GM12878 (cell line): ENCODE data around the gene STX10. TPM values are rescaled to one million over a fixed set of nuclear protein-coding genes. Genes with fewer than 3 reads are reported as not detected.
A peak's percentile ranks its signal among the peaks of the same experiment; 100 is the strongest.

Experiments used
- ATAC-seq: fragments of 200-7000 bp; cut with Tn5 transposase; 3 replicates; pipeline ENCODE4 v1.9.1; 2020; ENCODE audit warnings: mild to moderate bottlenecking, moderate library complexity
- BruUV-seq: library from RNA; stranded (reverse); fragments of 400-500 nt; replicated peaks from 2 replicates; lab custom pipeline; 2021; lab: Mats Ljungman, UMichigan
- CTCF ChIA-PET: fragments of 300-600 bp; sonication (Branson Sonifier 250); formaldehyde crosslinking; extraction: SDS; loops from one replicate; lab custom pipeline; 2021; ENCODE audit warnings: inconsistent platforms; lab: Yijun Ruan, JAX
- POLR2A ChIA-PET: fragments of 350-600 bp; formaldehyde crosslinking; extraction: SDS; loops from one replicate; lab custom pipeline; 2021; ENCODE audit warnings: inconsistent platforms; lab: Charles Lee
- RAD21 ChIA-PET: fragments of 300-600 bp; sonication (Branson Sonifier 250); formaldehyde crosslinking; loops from one replicate; lab custom pipeline; 2023; ENCODE audit warnings: antibody characterized with exemption; ENCODE audit not compliant: unreplicated experiment; lab: Charles Lee
- SMC1A ChIA-PET: fragments of 300-600 bp; sonication (Branson Sonifier 250); formaldehyde crosslinking; loops from one replicate; lab custom pipeline; 2023; ENCODE audit not compliant: unreplicated experiment, uncharacterized antibody; lab: Charles Lee
- DNase-seq: peaks from one replicate; pipeline ENCODE4 v3.0.0-alpha.2; 2011; ENCODE audit warnings: low read depth, low spot score
- FAIRE-seq: peaks from 3 replicates; lab custom pipeline; 2011; peaks lifted over from hg19 to GRCh38; lab: Jason Lieb, UNC
- H2AFZ ChIP-seq: 2 replicates; pipeline ENCODE4 v1.6.0; 2011; ENCODE audit warnings: low read depth, low read length, control low read depth; ENCODE audit not compliant: control insufficient read depth
- H3K27ac ChIP-seq: 2 replicates; pipeline ENCODE4 v1.5.1; 2011; ENCODE audit warnings: control low read depth; ENCODE audit not compliant: control insufficient read depth, insufficient read depth
- H3K27me3 ChIP-seq, 2 experiments: replicated peaks in 1 of 2; 2 replicates each; pipeline versions ENCODE4 v1.6.0 to v1.6.1; 2011; ENCODE audit warnings: low read length in 1 of 2; ENCODE audit not compliant: control insufficient read depth in 2 of 2, insufficient read depth in 2 of 2
- H3K36me3 ChIP-seq, 2 experiments: 2 replicates each; pipeline ENCODE4 v1.5.1; 2011; ENCODE audit warnings: low read length in 1 of 2; ENCODE audit not compliant: control insufficient read depth in 2 of 2, insufficient read depth in 2 of 2
- H3K4me1 ChIP-seq: 2 replicates; pipeline ENCODE4 v1.6.1; 2011; ENCODE audit warnings: mild to moderate bottlenecking, low read length, moderate library complexity, mixed read lengths; ENCODE audit not compliant: control insufficient read depth, insufficient read depth
- H3K4me2 ChIP-seq: 2 replicates; pipeline ENCODE4 v1.6.0; 2011; ENCODE audit warnings: control low read depth; ENCODE audit not compliant: control insufficient read depth, insufficient read depth
- H3K4me3 ChIP-seq: fragments of 200-600 bp; sonication (generic); 2 replicates; pipeline ENCODE4 v1.5.1; 2016
- H3K79me2 ChIP-seq: 2 replicates; pipeline ENCODE4 v1.6.0; 2011; ENCODE audit warnings: low read length; ENCODE audit not compliant: control insufficient read depth, insufficient read depth
- H3K9ac ChIP-seq: 2 replicates; pipeline ENCODE4 v1.8.0; 2011; ENCODE audit warnings: low read length, control low read depth, mixed read lengths; ENCODE audit not compliant: control insufficient read depth, insufficient read depth
- H3K9me3 ChIP-seq: replicated peaks from 3 replicates; pipeline ENCODE4 v1.5.1; 2011; ENCODE audit warnings: mild to moderate bottlenecking, low read length; ENCODE audit not compliant: control insufficient read depth, insufficient read depth
- H4K20me1 ChIP-seq: 2 replicates; pipeline ENCODE4 v1.6.0; 2011; ENCODE audit not compliant: control insufficient read depth, insufficient read depth
- ASH2L ChIP-seq: fragments of 300-600, 200-600 bp; sonication (generic); IDR thresholded peaks from 2 replicates; pipeline ENCODE4 v1.6.1; 2017; ENCODE audit warnings: low read depth, mild to moderate bottlenecking, borderline replicate concordance
- EP300 ChIP-seq, 2 experiments: fragments of 150-350 bp in 1 of 2; IDR thresholded peaks; 2 replicates each; pipeline ENCODE4 v1.6.1; 2011 to 2012; ENCODE audit warnings: low read depth in 2 of 2, low read length in 2 of 2, borderline replicate concordance in 1 of 2, improper control_type of control experiment in 1 of 2, inconsistent platforms in 1 of 2; ENCODE audit not compliant: control insufficient read depth in 1 of 2
- ETV6 ChIP-seq, 2 experiments: fragments of 450-650 bp in 1 of 2; IDR thresholded peaks in 1 of 2; conservative IDR thresholded peaks in 1 of 2; 2 replicates each; pipeline ENCODE4 v1.6.1; 2014; ENCODE audit warnings: antibody characterized with exemption in 1 of 2, borderline replicate concordance in 1 of 2, low read depth in 1 of 2, mild to moderate bottlenecking in 1 of 2, moderate library complexity in 1 of 2
- FOS ChIP-seq: IDR thresholded peaks from 3 replicates; pipeline ENCODE4 v1.6.1; 2011; ENCODE audit warnings: borderline replicate concordance; ENCODE audit not compliant: insufficient read length; ENCODE audit errors: extremely low read depth
- GATAD2B ChIP-seq: fragments of 450-650 bp; conservative IDR thresholded peaks from 2 replicates; pipeline ENCODE4 v1.6.1; 2017; ENCODE audit warnings: low read depth, mild to moderate bottlenecking, moderate library complexity
- HDAC6 ChIP-seq: fragments of 200-600 bp; sonication (generic); IDR thresholded peaks from one replicate; pipeline ENCODE4 v1.8.0; 2017; ENCODE audit warnings: antibody characterized with exemption; ENCODE audit not compliant: unreplicated experiment
- HDGF ChIP-seq: fragments of 450-650 bp; IDR thresholded peaks from 2 replicates; pipeline ENCODE4 v1.6.1; 2016; ENCODE audit warnings: antibody characterized with exemption
- IRF3 ChIP-seq: fragments of 450-650 bp; IDR thresholded peaks from 2 replicates; pipeline ENCODE4 v1.6.1; 2014; ENCODE audit warnings: mild to moderate bottlenecking
- KAT2A ChIP-seq: conservative IDR thresholded peaks from 2 replicates; pipeline ENCODE4 v1.6.1; 2011; ENCODE audit warnings: low read depth, low read length; ENCODE audit not compliant: control insufficient read depth
- NFXL1 ChIP-seq: fragments of 450-650 bp; IDR thresholded peaks from 2 replicates; pipeline ENCODE4 v1.6.1; 2017; ENCODE audit warnings: antibody characterized with exemption, mild to moderate bottlenecking, borderline replicate concordance
- NR2C2 ChIP-seq: IDR thresholded peaks from 2 replicates; pipeline ENCODE4 v1.6.1; 2011; ENCODE audit warnings: borderline replicate concordance, low read depth; ENCODE audit not compliant: control insufficient read depth, insufficient read length
- PKNOX1 ChIP-seq: fragments of 450-650 bp; IDR thresholded peaks from 2 replicates; pipeline ENCODE4 v1.6.1; 2016; ENCODE audit warnings: mild to moderate bottlenecking
- POLR2A ChIP-seq: IDR thresholded peaks from 2 replicates; pipeline ENCODE4 v1.6.1; 2011; ENCODE audit warnings: low read depth, mild to moderate bottlenecking, low read length
- POU2F2 ChIP-seq: IDR thresholded peaks from 3 replicates; pipeline ENCODE4 v1.6.1; 2011; ENCODE audit warnings: low read depth, mild to moderate bottlenecking, low read length, borderline replicate concordance
- RELA ChIP-seq: fragments of 450-650 bp; IDR thresholded peaks from 2 replicates; pipeline ENCODE4 v1.8.0; 2014; ENCODE audit warnings: borderline replicate concordance; ENCODE audit not compliant: partially characterized antibody
- RFX5 ChIP-seq: IDR thresholded peaks from 2 replicates; pipeline ENCODE4 v1.6.1; 2011; ENCODE audit warnings: low read depth, low read length, improper control_type of control experiment
- SIN3A ChIP-seq: IDR thresholded peaks from 2 replicates; pipeline ENCODE4 v1.6.1; 2012; ENCODE audit warnings: low read depth, low read length, improper control_type of control experiment
- SMARCA5 ChIP-seq: fragments of 450-650 bp; IDR thresholded peaks from 2 replicates; pipeline ENCODE4 v1.6.1; 2017; ENCODE audit warnings: mild to moderate bottlenecking
- SP1 ChIP-seq: IDR thresholded peaks from one replicate; pipeline ENCODE4 v1.6.1; 2011; ENCODE audit warnings: low read depth, low read length
- SRF ChIP-seq, 2 experiments: IDR thresholded peaks; 2 replicates each; pipeline ENCODE4 v1.6.1; 2011; ENCODE audit warnings: low read depth in 2 of 2, low read length in 2 of 2, mild to moderate bottlenecking in 1 of 2, moderate library complexity in 1 of 2
- SUPT20H ChIP-seq: IDR thresholded peaks from 2 replicates; pipeline ENCODE4 v1.6.1; 2011; ENCODE audit warnings: low read depth, mild to moderate bottlenecking, low read length, moderate library complexity, borderline replicate concordance; ENCODE audit not compliant: control insufficient read depth
- ZNF24 ChIP-seq: fragments of 450-650 bp; IDR thresholded peaks from 2 replicates; pipeline ENCODE4 v1.6.1; 2017; ENCODE audit warnings: antibody characterized with exemption, mild to moderate bottlenecking
- WGBS: methylation state at CpG from one replicate; pipeline ENCODE4 v1.1.6; 2016; ENCODE audit warnings: low lambda C conversion rate; ENCODE audit not compliant: insufficient replicate concordance, insufficient coverage; ENCODE audit errors: missing lambda C conversion rate; 5-methylcytosine and 5-hydroxymethylcytosine counted together
- in situ Hi-C: fragments of 300-500 bp; cut with MboI; formaldehyde crosslinking; loops from 9 replicates; pipeline ENCODE4 v1.14.3; 2018; ENCODE audit warnings: mixed read lengths
- intact Hi-C: fragments of 100-400 bp; cut with micrococcal nuclease; formaldehyde crosslinking; loops from one replicate; pipeline ENCODE4 v1.14.2; 2022; ENCODE audit not compliant: unreplicated experiment
- polyA plus RNA-seq, 11 experiments: library from polyadenylated mRNA; depleted of rRNA in 4 of 11; unstranded in 6 of 11; stranded (reverse) in 5 of 11; fragments of >200 nt; fragmentation: Nextera tagmentation in 4 of 11; fragmentation: Illumina TruSeq in 1 of 11; extraction: Ambion mirVana in 4 of 11; extraction: Trizol in 1 of 11; gene quantifications; 1 replicate in 1 of 11; 2 replicates in 10 of 11; pipeline versions ENCODE4 v1.2.1 to v1.2.3, GENCODE V29; 2011 to 2016; ENCODE audit warnings: inconsistent platforms in 2 of 11, missing spikeins in 2 of 11, low read depth in 1 of 11
- total RNA-seq, 4 experiments: library from RNA; depleted of rRNA in 3 of 4; stranded (reverse); fragments of >200 nt in 3 of 4; fragmentation: Illumina TruSeq in 1 of 4; extraction: Trizol in 1 of 4; gene quantifications; 2 replicates each; pipeline versions ENCODE4 v1.2.1 to v1.2.3, GENCODE V29; 2013 to 2021

Gene STX10
- total and polyA plus RNA-seq, 10 of the 15 experiments (the other 5 are each of a cell fraction or from before 2014, with no cell fraction given), result 0.56 to 76.1 (median 47.6) TPM

GRCh38 chr19:13150931-13151604 lies 893 bp upstream of the STX10 start:
- ChIA-PET SMC1A (interaction anchor here (1.2 kb wide), 1 partner anchor 13 kb away, joined by 3 read pairs; no protein-coding TSS in a partner anchor), POLR2A (interaction anchor here (0.7 to 1.7 kb wide), 2 partner anchors 8 to 12 kb away, joined by 3 to 7 read pairs; no protein-coding TSS in a partner anchor), CTCF (interaction anchor here (0.6 to 2.1 kb wide), 4 partner anchors 15 to 113 kb away, joined by 3 to 8 read pairs (median 3); partner anchors contain the start of gene NACC1), RAD21 (interaction anchor here (1.2 to 1.8 kb wide), 3 partner anchors 32 to 110 kb away, joined by 3 to 10 read pairs (median 6); partner anchors contain the start of gene NACC1)
- in situ Hi-C loops, result loop anchor here (10.0 to 25.0 kb wide), 3 partner anchors 694 to 1564 kb away; partner anchors contain the start of genes ACP5 and ZNF627
- intact Hi-C loops, result loop anchor here (2.0 to 10.0 kb wide), 4 partner anchors 32 to 854 kb away; partner anchors contain the start of genes LYL1, NACC1 and RFX1
- H3K9me3 ChIP-seq, result no peaks in the 10 kb centered on the region
- H3K27me3 ChIP-seq, result no peaks in the 10 kb centered on the region
- peak overlapping the region; percentile 97 for H3K27ac ChIP-seq
- peak overlapping the region; percentile 89 for H3K4me2 ChIP-seq
- FAIRE-seq (no peak), DNase-seq (no peak), ATAC-seq (peak; percentile 0; the same call in 2 of the 3 replicates)
- H3K36me3 ChIP-seq, result no peaks in the 10 kb centered on the region; a peak in 1 of 4 replicates
- peaks cover 7% of the 10 kb centered on the region for H3K4me1 ChIP-seq
- peak overlapping the region; percentile 33; the same call in 1 of the 2 replicates for H2AFZ ChIP-seq
- WGBS, result under 1% methylated on average over 31 of the region's 34 CpGs
- no TSS peak for BruUV-seq
- peak overlapping the region; percentile 97 for H3K4me3 ChIP-seq
- H3K9ac ChIP-seq, result peak overlapping the region; percentile 97
- peaks cover 47% of the 10 kb centered on the region for H3K79me2 ChIP-seq
- H4K20me1 ChIP-seq, result no peaks in the 10 kb centered on the region
- TF ChIP-seq PKNOX1 (peak; percentile 73; the same call in 1 of the 2 replicates), SUPT20H (no peak), HDAC6 (no peak), ZNF24 (no peak), KAT2A (no peak), POU2F2 (0 out of 3 replicates have a peak, but pooled peaks have one; percentile 23), ASH2L (no peak), FOS (no peak), EP300 (IDR thresholded peaks at IDR 0.05; ENCODE audit: borderline replicate concordance in 1 of 2, control insufficient read depth in 1 of 2, low read depth in 2 of 2, low read length in 2 of 2) (no peak), SIN3A (0 out of 2 replicates have a peak, but pooled peaks have one; percentile 1), SP1 (no peak), IRF3 (no peak), HDGF (no peak), GATAD2B (no peak), NR2C2 (no peak), SRF (IDR thresholded peaks at IDR 0.05; ENCODE audit: low read depth in 2 of 2, low read length in 2 of 2) (no peak), RELA (peak; percentile 18), SMARCA5 (no peak), RFX5 (no peak), ETV6 (conservative IDR thresholded peaks at IDR 0.05 in 1 of 2, IDR thresholded peaks at IDR 0.05 in 1 of 2; ENCODE audit: borderline replicate concordance in 1 of 2, low read depth in 1 of 2) (no peak), POLR2A (peak; percentile 56; the same call in 1 of the 2 replicates), NFXL1 (no peak)
